ENCODE results near the gene BCL11B.

Gene BCL11B

GRCh38 chr14:99124482-99125105 is 147.4 kb downstream of the BCL11B start:
- DNase-seq (ENCODE audit: insufficient read length, low spot score) (no peak), FAIRE-seq (no peak)

- FAIRE-seq = no peak
Observed at GRCh38 chr14:99123208-99123870, 148.7 kb downstream of the BCL11B start.

GRCh38 chr14:99122521-99123125 is 149.4 kb downstream of the BCL11B start:
- no peak for FAIRE-seq

More at GRCh38 chr14:99123208-99123870, 148.7 kb downstream of the BCL11B start:
- no peak for DNase-seq (ENCODE audit: insufficient read length, low spot score)

GRCh38 chr14:99121319-99121875 is 150.6 kb downstream of the BCL11B start:
- DNase-seq (ENCODE audit: insufficient read length, low spot score) = no peak
- FAIRE-seq = no peak

More at GRCh38 chr14:99122521-99123125, 149.4 kb downstream of the BCL11B start:
- no peak for DNase-seq (ENCODE audit: insufficient read length, low spot score)

GRCh38 chr14:99120526-99121318 is 151.3 kb downstream of the BCL11B start:
- FAIRE-seq = no peak
- no peak for DNase-seq (ENCODE audit: insufficient read length, low spot score)

GRCh38 chr14:99119554-99120525 is 152.2 kb downstream of the BCL11B start:
- DNase-seq (ENCODE audit: insufficient read length, low spot score) = no peak
- no peak for FAIRE-seq

All from HTR-8/SVneo (cell line).